HUES64 (cell line): ENCODE measurements around the gene RAB11A.

Experiments
- H3K27ac ChIP-seq: 2 replicates; pipeline ENCODE4 v1.7.0; 2013; ENCODE audit warnings: low read depth, low read length, inconsistent platforms
- H3K27me3 ChIP-seq: 2 replicates; pipeline ENCODE4 v1.6.1; 2013; ENCODE audit warnings: mild to moderate bottlenecking, low read length; ENCODE audit not compliant: insufficient read depth
- H3K36me3 ChIP-seq: 2 replicates; pipeline ENCODE4 v1.6.1; 2013; ENCODE audit warnings: mild to moderate bottlenecking, low read length; ENCODE audit not compliant: insufficient read depth
- H3K4me1 ChIP-seq: 2 replicates; pipeline ENCODE4 v1.6.1; 2013; ENCODE audit warnings: mild to moderate bottlenecking, low read length, moderate library complexity; ENCODE audit not compliant: insufficient read depth
- H3K4me3 ChIP-seq: 2 replicates; pipeline ENCODE4 v1.5.1; 2013; ENCODE audit warnings: mild to moderate bottlenecking, low read length, moderate library complexity
- H3K9ac ChIP-seq: 2 replicates; pipeline ENCODE4 v1.6.1; 2013; ENCODE audit warnings: mild to moderate bottlenecking, low read depth, low read length
- H3K9me3 ChIP-seq: 2 replicates; pipeline ENCODE4 v1.6.1; 2013; ENCODE audit warnings: low read depth, low read length; ENCODE audit not compliant: insufficient read depth
- WGBS: fragments of 150-250, 120-280 bp; methylation state at CpG from one replicate; pipeline ENCODE4 v1.1.7; 2013; ENCODE audit warnings: missing lambda C conversion rate; 5-methylcytosine and 5-hydroxymethylcytosine counted together

RAB11A gene

GRCh38 chr15:65833501-65834205, 35.6 kb upstream of the RAB11A start:
- WGBS: 83% methylated on average over 4 of the region's 4 CpGs
- H3K9me3 ChIP-seq: no peaks in the 10 kb centered on the region
- peak overlapping the region; percentile 95 for H3K27ac ChIP-seq
- H3K36me3 ChIP-seq: no peaks in the 10 kb centered on the region
- no peaks in the 10 kb centered on the region for H3K27me3 ChIP-seq
- H3K9ac ChIP-seq: peak overlapping the region; percentile 5; the same call in 1 of the 2 replicates
- peaks cover 20% of the 10 kb centered on the region for H3K4me1 ChIP-seq
- no peak overlapping the region for H3K4me3 ChIP-seq

DNA sequence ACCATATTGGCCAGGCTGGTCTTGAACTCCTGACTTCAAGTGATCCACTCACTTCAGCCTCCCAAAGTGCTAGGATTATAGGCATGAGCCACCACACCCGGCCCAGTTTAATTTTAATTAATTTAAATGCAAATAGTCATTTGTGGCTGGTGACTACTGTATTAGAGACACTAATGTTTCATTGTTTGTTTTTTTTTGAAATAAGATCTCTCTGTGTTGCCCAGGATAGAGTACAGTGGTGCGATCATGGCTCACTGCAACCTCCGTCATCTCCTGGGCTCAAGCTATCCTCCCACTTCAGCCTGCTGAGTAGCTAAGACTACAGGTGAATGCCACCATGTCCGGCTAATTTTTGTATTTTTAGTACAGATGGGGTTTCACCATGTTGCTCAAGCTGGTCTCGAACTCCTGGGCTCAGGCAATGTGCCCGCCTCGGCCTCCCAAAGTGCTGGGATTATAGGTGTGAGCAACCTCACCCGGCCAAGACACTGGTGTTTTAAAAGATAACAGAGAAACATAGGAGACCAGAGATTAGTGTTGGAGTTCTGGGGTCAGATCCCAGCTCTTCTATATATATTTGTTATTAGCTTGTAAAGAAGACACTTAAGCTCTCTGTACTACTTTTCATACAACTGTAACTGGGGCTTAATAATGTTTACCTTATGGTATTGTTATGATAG, 34.5 kb upstream of the RAB11A start:
- Histone ChIP-seq H3K9me3 (no peaks in the 10 kb centered on the region), H3K27me3 (no peaks in the 10 kb centered on the region), H3K4me1 (peaks cover 20% of the 10 kb centered on the region), H3K9ac (no peak overlapping the region), H3K36me3 (no peaks in the 10 kb centered on the region), H3K4me3 (no peak overlapping the region), H3K27ac (no peak overlapping the region)
- WGBS: 93% methylated on average over 8 of the region's 8 CpGs

DNA sequence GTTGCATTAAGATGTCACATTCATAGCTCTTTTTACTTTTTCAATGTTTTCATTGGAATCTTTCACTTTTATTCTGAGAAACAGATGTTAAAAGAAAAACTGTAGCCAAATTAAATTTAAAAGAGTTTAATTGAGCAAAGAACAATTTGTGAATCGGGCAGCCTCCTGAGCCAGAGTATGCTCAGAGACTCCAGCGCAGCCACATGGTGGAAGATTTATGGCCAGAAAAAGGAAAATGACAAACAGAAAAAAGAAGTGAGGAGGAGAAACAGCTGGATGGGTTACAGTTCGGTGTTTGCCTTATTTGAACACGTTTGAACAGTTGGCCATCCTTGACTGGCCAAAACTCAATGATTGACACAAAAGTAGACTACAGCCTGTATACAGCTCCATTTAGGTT, 33.8 kb upstream of the RAB11A start:
- H3K9ac ChIP-seq: no peak overlapping the region
- 95% methylated on average over 4 of the region's 4 CpGs for WGBS
- H3K9me3 ChIP-seq: no peaks in the 10 kb centered on the region
- peaks cover 20% of the 10 kb centered on the region for H3K4me1 ChIP-seq
- no peak overlapping the region for H3K4me3 ChIP-seq
- no peak overlapping the region for H3K27ac ChIP-seq
- no peaks in the 10 kb centered on the region for H3K27me3 ChIP-seq
- H3K36me3 ChIP-seq: no peaks in the 10 kb centered on the region

- 78% methylated on average over 3 of the region's 4 CpGs for WGBS
- Histone ChIP-seq H3K9me3 (no peaks in the 10 kb centered on the region), H3K4me1 (peaks cover 20% of the 10 kb centered on the region), H3K36me3 (no peaks in the 10 kb centered on the region), H3K27ac (no peak overlapping the region), H3K4me3 (no peak overlapping the region), H3K9ac (no peak overlapping the region), H3K27me3 (no peaks in the 10 kb centered on the region)
These were observed 32.6 kb upstream of the RAB11A start for GRCh38 chr15:65836665-65837064.

DNA sequence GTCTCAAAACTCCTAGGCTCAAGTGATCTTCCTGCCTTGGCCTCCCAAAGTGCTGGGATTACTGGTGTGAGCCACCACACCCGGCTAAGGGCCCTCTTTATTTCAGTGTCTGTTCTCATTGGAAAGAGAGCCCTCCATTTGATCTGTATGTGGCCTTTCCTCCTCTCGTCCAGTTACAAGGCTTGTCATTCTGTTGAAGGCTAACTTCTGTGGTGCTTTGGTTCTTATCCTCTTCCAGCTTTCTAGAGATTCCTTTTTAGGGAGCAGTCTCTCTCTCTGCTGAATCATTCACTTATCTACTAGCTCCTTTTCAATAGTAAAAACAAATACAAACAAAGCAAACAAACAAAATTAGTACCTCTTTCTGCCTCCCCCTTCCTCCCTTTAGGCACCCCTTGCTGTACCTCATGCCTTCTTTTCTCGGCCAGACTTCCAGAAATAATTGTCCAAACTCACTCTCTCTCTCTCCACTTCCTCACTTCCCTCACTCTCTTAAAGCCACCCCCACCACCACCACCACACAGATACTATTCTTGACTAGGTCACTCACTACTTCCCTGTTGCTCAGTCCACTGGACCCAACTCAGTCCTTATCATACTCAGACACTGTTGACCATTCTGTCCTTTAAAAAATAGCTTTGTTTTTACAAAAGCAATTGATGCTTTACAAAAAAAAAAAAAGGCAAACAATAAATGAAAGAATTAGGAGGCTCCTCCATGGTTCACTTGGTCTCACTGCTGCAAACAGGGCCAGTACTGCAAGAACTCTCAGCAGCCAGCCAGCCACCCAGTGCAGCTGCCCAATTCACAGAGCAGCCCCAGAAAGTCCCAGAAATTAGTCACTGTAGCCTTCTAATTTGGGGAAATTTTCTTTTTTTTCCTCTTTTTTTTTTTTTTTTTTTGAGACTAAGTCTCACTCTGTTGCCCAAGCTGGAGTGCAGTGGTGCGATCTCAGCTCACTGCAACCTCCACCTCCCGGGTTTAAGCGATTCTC, 31.7 kb upstream of the RAB11A start:
- WGBS: 90% methylated on average over 6 of the region's 6 CpGs
- H3K4me1 ChIP-seq: peaks cover 16% of the 10 kb centered on the region

DNA sequence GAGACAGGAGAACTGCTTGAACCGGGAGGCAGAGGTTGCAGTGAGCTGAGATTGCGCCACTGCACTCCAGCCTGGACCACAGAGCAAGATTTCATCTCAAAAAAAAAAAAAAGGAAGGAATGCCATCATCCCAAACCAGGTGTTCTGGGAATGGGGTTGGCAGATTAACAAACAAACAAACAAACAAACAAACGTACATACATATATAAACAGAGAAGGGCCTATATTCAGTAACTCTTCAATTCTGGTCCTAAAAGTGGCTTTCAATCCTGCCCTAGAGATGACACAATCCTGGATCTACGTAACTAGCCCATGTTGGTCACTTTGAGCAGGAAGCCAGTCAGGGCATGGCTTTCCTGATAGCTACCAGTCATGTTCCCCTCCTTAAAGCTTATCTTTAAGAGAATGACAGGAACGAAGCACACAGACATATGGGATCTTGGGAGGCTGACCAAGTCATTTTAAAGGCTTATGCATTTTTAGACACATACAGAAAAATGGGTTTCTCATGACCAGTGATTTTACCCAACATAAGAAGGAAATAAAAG, 29.9 kb upstream of the RAB11A start:
- no peak overlapping the region for H3K27ac ChIP-seq
- H3K9me3 ChIP-seq: no peaks in the 10 kb centered on the region
- H3K27me3 ChIP-seq: no peaks in the 10 kb centered on the region
- no peak overlapping the region for H3K9ac ChIP-seq
- H3K4me3 ChIP-seq: no peak overlapping the region
- WGBS: 92% methylated on average over 5 of the region's 5 CpGs
- no peaks in the 10 kb centered on the region for H3K4me1 ChIP-seq
- H3K36me3 ChIP-seq: no peaks in the 10 kb centered on the region

More for the DNA sequence above, 31.7 kb upstream of the RAB11A start:
- Histone ChIP-seq H3K27me3 (no peaks in the 10 kb centered on the region), H3K9ac (no peak overlapping the region), H3K36me3 (no peaks in the 10 kb centered on the region), H3K27ac (no peak overlapping the region), H3K4me3 (no peak overlapping the region), H3K9me3 (no peaks in the 10 kb centered on the region)

GRCh38 chr15:65839985-65840384, 29.3 kb upstream of the RAB11A start:
- no peaks in the 10 kb centered on the region for H3K36me3 ChIP-seq
- H3K4me1 ChIP-seq: no peaks in the 10 kb centered on the region
- no peak overlapping the region for H3K4me3 ChIP-seq
- H3K27ac ChIP-seq: no peak overlapping the region
- H3K9me3 ChIP-seq: no peaks in the 10 kb centered on the region
- H3K9ac ChIP-seq: no peak overlapping the region
- H3K27me3 ChIP-seq: no peaks in the 10 kb centered on the region
- WGBS: 91% methylated on average over 4 of the region's 4 CpGs

GRCh38 chr15:65841121-65841930, 28.0 kb upstream of the RAB11A start:
- no peak overlapping the region for H3K4me3 ChIP-seq
- H3K27ac ChIP-seq: no peak overlapping the region
- H3K27me3 ChIP-seq: no peaks in the 10 kb centered on the region
- H3K9me3 ChIP-seq: no peaks in the 10 kb centered on the region
- H3K36me3 ChIP-seq: no peaks in the 10 kb centered on the region
- WGBS: 88% methylated on average over 11 of the region's 11 CpGs
- H3K4me1 ChIP-seq: no peaks in the 10 kb centered on the region
- H3K9ac ChIP-seq: no peak overlapping the region

- Histone ChIP-seq H3K27ac (no peak overlapping the region), H3K4me3 (no peak overlapping the region), H3K36me3 (no peaks in the 10 kb centered on the region), H3K9me3 (no peaks in the 10 kb centered on the region), H3K4me1 (no peaks in the 10 kb centered on the region), H3K9ac (no peak overlapping the region), H3K27me3 (no peaks in the 10 kb centered on the region)
- 90% methylated on average over 8 of the region's 9 CpGs for WGBS
These were observed 23.3 kb upstream of the RAB11A start for GRCh38 chr15:65845826-65846519.

- Histone ChIP-seq H3K27me3 (no peaks in the 10 kb centered on the region), H3K9me3 (no peaks in the 10 kb centered on the region), H3K4me3 (no peak overlapping the region), H3K4me1 (no peaks in the 10 kb centered on the region), H3K27ac (no peak overlapping the region), H3K36me3 (no peaks in the 10 kb centered on the region), H3K9ac (no peak overlapping the region)
These were observed 21.3 kb upstream of the RAB11A start for GRCh38 chr15:65847989-65848388.
